Kidney glomerular epithelial cell (primary cell): Measurements from ENCODE around the gene RANBP9.

Experiments
- DNase-seq: peaks from one replicate; lab custom pipeline; 2025; lab: John Stamatoyannopoulos, UW

Gene RANBP9

DNA sequence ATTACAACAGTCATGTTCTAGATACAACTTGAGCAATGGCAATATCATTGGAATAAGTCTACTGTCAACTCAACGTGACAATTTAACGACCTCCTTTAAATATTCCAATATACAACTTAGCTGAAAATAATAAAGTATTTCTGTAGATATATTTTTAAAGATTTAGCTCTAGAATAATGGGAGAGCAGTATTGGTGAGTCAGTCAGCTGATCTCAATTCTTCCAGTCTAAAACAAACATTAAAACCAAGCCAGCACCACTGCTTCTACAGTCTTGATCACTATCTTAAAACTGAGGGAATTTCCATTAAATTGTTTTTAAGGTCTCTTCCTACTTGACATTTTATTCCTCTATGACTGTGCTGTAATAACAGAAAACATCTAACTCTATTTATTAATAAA, 58.3 kb downstream of the RANBP9 start:
- DNase-seq: peak; percentile 16

GRCh38 chr6:13649393-13649792, 62.2 kb downstream of the RANBP9 start:
- DNase-seq: no peak

GRCh38 chr6:13648850-13649249, 62.8 kb downstream of the RANBP9 start:
- no peak for DNase-seq

DNA sequence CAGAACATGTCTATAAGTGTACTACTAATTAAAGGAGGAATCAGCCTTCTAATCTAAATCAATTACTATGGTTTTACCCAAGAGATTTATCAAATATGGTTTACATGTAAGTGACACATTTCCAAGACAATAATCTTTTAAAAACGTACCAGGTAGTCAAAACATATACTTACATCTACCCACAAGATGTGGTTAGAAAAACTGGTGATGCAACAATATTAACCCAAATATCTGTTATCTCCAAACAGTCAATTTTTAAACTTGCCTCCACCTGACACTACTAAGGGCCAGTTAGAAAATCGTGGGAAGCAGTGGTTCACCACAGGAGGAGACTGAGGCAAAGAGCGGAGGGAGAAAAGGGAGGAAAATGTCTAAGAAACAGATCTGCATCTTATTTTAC, 68.5 kb downstream of the RANBP9 start:
- DNase-seq: no peak

DNA sequence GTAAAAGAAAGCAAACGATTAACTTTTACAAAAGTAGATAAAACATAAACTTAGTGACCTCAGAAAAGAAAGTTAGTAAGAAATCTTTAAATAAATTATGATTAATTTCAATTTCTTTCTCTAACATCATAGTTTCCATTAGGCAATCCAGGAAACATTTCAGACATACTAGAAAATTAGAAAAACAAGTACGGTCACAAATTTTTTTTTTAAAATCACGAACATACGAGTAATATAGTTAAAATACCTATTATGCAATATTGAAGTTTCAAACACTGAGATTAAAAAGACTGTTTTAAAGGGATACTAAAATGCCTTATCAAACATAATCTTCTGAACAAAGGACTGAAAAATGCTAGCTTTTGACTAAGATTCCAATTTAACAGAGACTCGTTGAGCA, 70.3 kb downstream of the RANBP9 start:
- no peak for DNase-seq

GRCh38 chr6:13638626-13639025, 73.0 kb downstream of the RANBP9 start:
- no peak for DNase-seq

- DNase-seq: no peak
Measured at GRCh38 chr6:13638014-13638413, 73.6 kb downstream of the RANBP9 start.

GRCh38 chr6:13635948-13636658, 75.5 kb downstream of the RANBP9 start:
- no peak for DNase-seq

DNA sequence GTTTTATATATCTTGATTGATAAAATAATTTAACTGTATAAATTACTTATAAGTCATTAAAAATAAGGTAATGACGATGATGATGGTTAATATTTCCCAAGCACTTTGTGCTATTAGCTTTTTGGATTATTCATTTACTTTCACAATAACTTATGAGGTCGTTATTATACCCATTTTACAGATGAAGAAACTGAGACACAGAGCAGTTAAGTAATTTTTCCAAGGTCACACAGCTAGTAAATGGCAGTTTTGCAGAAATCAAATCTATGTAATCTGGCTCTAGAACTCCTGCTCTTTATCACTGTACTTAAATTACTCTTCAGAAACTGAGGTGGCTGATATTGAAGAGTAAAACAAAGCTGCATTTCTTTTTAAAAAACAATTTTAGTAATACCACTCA, 78.3 kb downstream of the RANBP9 start:
- no peak for DNase-seq

DNA sequence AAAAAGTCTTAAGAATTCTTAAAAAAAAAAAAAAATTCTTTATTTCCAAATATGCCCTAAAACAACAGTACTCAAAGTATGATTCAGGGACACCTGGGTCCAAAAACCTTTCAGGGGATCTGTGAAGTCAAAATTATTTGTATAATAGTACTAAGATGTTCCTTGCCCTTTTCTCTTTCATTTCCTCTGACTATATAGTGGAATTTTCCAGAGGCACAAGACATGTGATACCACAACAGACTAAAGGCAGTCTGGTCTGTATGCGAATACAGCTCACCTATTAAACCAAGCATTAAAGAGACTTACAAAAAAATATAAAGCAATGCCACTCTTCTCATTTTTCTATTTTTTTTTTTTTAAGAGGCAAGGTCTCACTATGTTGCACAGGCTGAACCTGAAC, 81.1 kb downstream of the RANBP9 start:
- no peak for DNase-seq

GRCh38 chr6:13629459-13630116, 82.0 kb downstream of the RANBP9 start:
- no peak for DNase-seq

DNA sequence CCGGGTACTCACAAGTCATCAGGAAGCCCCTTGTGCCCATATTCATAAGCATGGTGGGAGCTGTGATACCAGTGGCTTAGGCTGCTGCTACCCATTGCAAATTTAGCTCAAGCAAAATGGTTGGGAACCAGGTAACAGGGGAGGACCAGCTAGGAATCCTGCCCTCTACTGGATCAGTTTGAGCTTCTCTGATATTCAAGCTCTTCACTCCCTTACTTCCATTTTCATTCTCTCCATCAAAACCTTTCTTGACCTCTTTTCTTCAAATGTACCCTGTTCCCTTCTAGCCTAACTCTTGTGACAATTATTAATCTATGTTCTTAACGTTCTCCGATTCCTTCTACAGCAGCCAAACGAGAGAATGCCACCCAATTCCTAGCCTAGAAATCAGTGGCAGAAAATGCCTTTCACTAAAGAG, 86.8 kb downstream of the RANBP9 start:
- peak; percentile 17 for DNase-seq

- no peak for DNase-seq
Measured at GRCh38 chr6:13617066-13617465, 94.6 kb downstream of the RANBP9 start.

- no peak for DNase-seq
Measured at GRCh38 chr6:13615792-13616120, 95.9 kb downstream of the RANBP9 start.

DNA sequence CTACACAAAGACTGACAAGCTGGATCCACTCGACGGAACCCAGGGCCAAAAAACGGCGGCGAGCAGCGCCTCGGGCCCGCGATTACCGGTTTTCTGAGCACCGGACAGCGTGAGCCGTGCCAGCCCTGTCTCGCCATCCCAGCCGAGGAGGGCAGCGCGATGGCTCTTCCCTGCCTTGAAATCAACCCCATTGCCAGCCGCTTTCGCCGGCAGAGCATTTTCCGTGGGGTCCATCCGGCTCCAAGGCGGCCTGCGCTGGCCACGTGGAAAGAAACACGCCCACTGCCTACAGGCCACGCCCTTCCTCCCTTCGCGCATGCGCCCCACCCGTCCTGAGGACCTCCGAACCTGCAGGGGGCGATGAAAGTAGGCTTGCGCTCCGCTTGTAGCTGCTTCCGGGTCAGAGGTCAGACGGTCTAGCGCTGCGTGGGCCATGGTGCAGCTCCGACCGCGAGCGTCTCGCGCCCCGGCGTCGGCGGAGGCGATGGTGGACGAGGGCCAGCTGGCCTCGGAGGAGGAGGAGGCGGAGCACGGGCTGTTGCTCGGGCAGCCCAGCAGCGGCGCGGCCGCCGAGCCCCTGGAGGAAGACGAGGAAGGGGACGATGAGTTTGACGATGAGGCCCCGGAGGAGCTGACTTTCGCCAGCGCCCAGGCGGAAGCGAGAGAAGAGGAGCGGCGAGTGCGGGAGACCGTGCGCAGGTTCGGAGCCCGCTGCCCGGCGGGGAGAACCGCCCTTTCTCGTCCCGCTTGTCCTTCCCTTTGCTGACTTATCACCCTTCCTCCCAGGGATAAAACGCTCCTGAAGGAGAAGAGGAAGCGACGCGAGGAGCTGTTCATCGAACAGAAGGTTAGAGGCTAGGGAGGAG, 96.5 kb downstream of the RANBP9 start, which contains the start of gene NOL7:
TSS of gene NOL7 (plus strand) at position 410 of the 866 bp plus-strand sequence. CDS start at position 434, 24 bp downstream.
- DNase-seq: peak; percentile 96

DNA sequence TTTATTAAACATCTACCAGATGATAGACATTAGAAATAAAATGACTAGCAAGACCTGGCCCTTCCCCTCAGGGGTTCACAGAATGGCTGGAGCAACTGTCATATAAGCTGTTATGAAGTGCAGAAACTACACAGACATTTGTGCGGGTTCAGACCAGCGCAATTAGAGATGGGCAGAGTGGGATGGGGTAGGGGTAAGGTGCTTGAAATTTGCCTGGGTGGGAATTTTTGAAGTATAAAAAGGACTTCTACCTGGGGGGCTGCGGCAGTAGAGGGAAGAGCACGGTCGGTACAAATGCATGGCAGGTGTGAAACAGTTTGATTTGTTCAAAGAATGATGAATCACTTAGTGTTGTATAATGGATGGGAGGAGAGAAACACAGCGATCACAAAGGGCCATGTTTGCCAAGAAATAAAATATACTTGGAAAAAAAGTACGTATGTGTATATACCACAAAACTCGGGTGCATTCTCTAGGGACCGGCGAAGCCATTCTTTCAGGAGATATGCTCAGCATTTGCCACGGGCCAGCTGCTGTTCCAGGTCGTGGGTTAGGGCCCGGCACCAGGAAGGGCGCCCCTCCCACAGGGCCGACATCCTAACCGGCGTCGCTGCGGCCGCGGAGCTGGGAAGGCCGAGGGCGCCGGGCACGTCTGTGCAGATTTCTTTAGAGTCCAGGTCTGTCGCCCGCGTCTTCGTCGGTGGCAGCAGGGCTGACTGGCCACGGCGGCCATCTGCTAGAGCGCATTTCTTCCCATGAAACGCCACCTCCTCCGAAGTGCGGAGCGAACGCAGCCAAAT, 97.3 kb downstream of the RANBP9 start:
- DNase-seq: peak; percentile 37

DNA sequence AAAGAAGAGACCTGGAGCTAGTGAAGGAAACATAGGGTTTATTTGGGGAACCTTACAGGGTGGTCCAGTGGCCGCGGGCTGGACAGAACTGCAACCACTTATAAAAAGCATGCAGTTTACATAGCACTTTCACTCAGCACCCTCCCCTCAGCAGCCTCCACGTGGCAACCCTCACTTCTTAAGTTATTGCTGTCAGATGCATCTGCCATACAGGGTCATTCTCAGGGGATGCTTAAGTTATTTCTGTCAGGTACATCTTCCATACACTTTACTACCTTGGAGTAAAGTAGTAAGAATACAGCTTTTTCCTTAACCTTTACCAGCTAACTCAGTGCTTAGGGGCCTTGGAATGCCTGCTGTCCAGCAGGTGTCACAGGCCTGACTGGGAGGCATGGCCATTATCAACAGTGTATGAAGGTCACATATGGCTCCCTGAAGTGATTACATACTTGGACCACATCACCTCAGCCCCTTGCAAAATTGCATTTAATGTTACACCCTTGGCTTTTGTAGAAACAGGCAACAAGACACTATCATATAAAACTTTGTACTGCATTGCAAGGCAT, 98.5 kb downstream of the RANBP9 start:
- DNase-seq: no peak

- no peak for DNase-seq
Measured at GRCh38 chr6:13611715-13612114, 99.9 kb downstream of the RANBP9 start.

DNA sequence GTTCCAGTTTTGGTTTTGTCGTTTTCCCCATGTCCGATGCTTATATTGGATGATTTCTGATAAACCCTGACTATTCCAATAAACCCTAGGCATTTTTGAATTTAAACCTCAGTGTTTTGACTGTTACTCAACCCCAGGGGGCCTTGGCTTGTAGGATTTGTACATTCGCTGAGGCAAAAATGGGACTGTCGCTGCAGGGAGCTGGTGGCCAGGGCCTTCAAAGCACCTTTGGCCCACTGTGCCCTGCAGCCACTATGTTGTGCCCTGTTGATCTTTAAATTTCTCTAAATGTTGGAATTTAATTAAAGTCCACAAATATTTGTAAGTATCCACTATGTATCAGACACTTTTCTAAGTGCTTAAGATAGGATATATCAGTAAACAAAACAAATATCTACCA, 106.0 kb downstream of the RANBP9 start:
- DNase-seq: no peak

- DNase-seq: no peak
Measured at GRCh38 chr6:13604546-13605416, 106.9 kb downstream of the RANBP9 start.

GRCh38 chr6:13604135-13604534, 107.5 kb downstream of the RANBP9 start:
- no peak for DNase-seq
